HG02885 (cell line): ENCODE measurements around the gene SLIT1.

Experiments
- ATAC-seq: cut with Tn5 transposase; IDR thresholded peaks from one replicate; pipeline ENCODE4 v1.9.1; 2021; ENCODE audit warnings: mild to moderate bottlenecking; ENCODE audit not compliant: unreplicated experiment, poor library complexity

Gene SLIT1

DNA sequence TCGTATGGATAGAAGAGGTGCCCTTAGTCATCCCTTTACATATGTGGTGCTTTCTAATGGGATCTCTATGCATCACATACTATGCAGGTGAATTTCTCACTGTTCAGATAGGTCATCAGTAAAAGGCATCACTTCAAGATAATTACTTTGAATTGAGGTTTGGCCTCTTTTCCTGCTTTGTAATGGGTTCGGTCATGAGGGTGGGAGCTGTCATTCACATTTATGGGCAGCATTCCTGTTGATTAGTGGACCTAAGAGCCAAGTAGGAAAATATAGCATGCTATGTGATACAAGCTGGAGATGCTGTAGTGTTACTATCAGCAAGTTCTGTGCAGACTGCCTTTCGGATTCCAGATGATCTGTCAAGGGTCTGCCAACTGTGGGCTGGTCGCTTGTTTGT lies 197.3 kb downstream of the SLIT1 start:
- no peak for ATAC-seq

DNA sequence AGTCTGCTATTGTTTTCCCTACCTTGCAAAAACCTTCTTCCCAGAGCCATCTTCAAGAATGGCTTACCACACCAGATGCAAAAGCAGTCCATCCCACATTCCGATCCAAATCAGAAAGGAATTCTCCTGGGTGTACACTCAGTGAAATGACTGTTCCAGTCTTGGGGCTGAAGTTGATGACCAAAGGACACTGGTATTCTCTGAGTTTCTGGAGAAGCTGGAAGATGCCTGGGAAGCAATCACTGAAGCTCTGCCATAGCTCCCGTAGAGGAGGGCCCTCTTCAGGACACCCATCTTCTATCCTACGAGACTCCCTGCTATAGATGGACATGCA lies 197.9 kb downstream of the SLIT1 start:
- ATAC-seq: no peak

DNA sequence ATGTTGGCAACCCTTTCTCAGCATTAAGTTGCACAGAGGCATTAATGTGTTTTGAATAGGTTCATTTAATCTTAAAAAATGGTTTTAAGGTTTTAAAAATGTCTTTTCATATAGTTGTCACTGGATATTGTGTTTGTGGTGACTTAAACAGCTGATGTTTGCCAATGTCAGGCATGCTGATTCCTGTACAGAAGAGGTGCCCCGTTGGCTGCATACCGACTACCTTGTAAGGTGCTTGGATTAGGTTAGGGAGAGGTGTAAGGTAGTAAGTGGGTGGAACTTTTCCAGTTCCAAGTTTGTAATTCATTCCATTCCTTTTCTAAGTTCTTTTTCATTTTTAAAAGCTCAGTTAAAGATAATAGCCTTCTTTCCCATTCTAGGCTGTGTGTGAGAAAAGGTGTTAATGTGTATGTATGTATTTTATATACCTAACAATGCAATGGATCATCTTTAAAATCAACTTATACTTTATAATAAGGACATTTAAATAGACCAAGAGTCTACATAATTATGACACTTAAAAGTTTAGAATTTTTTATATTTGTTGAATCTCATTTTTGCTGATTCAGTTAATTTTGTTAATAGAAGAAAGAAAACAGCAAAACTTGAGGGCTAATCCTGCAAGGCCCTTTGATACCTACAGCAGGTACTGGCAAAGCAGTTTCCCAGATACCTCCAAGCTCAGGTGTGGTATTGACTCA lies 198.5 kb downstream of the SLIT1 start:
- no peak for ATAC-seq

DNA sequence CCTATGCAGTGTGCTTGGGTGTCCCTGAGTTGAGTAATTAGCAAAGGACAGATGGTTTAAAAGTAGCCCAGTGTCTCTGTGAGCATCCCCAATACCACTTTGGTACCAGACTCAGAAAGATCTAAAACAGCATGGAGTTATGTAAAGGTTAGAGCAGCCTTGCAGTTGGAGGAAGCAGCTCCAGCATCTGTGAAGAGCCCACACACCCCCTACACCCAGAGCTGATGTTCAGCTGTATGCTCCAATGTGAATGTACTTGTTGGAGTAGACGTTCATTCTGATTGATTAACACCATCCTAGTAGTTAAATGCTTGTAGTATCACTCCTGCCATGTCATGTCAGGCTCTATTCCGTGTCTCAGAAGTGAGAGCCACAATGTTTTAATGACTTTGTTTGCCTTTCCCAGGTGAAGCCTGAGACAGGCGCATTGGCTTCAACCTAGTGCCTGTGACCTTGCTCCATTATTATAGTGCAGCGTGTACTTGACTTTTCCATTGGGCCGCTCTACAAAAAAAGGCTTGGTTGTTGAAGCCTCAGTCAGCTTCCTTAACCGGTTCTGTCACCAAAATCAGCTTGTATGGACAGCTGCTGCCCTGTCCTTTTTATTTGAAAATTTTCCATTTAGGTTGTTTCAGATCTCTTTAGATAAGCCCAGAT lies 199.4 kb downstream of the SLIT1 start:
- no peak for ATAC-seq

DNA sequence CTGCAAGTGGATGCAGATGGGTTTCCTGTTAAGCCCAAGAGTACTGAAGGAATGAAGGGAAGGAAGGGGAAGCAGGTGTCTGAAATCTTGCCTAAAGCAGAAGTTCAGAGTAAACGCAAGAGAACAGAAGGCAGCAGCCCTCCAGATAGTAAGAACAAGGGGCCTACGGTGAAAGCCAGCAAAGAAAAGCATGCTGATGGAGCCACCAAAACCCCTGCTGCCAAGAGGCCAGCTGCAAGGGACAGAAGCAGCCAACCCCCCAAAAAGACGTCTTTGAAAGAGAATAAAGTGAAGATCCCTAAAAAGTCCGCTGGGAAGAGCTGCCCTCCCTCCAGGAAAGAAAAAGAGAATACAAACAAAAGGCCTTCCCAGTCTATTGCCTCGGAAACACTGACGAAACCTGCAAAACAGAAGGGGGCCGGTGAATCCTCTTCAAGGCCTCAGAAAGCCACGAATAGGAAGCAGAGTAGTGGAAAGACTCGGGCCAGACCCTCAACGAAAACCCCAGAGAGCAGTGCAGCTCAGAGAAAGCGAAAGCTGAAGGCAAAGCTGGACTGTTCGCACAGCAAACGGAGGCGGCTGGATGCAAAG lies 201.1 kb downstream of the SLIT1 start:
- ATAC-seq: no peak

DNA sequence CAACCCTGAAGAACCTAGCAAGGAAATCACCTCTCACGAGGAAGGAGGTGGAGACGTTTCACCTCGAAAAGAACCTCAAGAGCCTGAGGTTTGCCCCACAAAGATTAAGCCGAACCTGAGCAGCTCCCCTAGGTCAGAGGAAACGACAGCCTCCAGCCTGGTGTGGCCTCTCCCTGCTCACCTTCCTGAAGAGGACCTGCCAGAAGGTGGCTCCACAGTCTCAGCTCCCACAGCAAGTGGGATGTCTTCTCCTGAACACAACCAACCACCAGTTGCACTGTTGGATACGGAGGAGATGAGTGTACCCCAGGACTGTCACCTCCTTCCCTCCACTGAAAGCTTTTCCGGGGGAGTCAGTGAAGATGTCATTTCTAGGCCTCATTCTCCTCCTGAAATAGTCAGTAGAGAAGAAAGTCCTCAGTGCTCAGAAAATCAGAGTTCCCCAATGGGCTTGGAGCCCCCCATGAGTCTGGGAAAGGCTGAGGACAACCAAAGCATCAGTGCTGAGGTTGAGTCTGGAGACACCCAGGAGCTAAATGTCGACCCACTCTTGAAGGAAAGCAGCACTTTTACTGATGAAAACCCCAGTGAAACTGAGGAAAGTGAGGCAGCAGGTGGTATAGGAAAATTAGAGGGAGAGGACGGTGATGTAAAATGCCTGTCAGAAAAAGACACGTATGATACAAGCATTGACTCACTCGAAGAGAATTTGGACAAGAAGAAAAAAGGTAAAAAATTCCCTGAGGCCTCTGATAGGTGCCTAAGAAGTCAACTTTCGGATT lies 203.4 kb downstream of the SLIT1 start:
- no peak for ATAC-seq

DNA sequence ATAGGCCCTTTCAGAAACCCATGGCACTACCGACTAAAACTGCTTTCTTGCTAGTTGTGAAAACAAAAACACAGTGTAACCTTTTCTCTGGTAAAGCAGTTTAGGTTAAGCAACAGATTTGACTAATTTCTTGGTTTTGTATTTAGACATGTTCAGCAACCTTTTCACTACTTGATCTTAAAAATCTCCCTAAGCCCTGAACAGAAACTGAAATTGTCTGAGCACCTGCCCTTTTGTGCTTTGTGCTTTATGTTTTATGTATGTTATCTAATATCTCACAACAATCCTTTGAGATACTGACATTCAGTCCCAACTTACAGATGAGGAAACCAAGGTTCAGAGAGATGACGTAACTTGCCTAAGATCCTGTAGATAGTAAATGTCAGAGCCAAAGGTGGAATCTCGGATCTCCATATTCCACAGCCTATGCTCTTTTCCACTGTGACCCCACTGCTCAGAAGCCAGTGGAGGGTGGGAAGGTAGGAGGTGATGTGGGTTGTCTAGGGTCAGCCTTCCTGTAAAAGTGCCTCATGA lies 207.1 kb downstream of the SLIT1 start:
- ATAC-seq: peak; percentile 75

DNA sequence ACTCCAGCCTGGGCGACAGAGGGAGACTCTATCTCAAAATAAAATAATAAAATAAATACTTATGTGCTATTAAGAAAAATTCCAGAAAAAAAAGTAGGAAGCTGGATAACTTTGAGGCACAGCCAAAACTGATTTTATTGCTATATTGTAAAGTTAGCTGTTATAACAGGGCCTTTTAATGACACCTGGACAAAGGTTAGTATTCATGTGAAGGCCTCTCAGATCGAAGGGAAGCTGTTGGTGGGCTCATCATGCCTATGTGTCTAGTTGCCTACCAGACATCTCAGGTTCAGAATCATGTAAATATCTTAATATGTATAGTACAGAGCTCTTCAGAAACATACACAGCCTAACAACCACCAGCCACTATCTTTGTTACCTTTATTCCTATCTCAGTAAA lies 210.6 kb downstream of the SLIT1 start:
- ATAC-seq: no peak

DNA sequence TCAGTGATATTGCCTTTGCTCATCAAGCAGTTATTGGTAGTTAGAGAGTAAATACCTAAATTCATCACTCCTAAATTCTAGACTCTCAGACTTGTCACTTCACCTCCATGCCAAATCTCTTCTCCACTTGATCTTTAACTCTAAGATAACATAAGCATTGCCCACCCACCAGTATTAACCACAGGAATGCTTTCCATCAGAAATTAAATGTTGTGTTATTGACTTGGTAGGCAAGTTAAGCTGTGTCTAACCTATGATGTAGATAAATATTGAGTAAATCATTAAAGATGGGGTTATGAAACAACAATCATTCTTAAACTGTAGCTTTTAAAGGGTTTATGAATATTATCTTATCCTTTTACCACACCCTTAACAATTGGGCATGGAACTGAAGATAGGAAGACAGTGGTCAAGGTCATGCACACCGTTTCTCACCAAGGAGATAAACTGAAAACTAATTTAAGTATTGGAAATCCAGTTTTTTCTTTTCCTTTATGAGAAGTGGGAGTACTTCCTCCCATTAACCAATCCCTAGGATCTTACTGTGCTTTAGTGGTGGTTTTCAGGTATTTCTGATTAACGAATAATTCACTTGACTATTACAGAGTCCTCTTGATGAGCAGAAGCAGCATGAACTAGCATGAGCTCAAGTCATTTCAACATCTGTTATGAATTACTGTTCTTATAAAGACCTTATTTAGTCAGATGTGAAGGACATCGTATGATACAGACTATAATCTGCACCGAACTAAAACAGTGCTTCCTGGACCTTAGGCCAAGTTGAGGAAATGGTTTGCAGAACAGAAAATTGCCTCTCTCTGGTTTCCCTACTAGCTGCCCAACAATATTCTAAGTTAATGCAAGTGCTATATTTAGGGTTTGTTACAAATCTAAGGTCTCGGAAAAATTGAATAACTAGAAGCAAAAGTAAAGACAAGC lies 211.7 kb downstream of the SLIT1 start:
- no peak for ATAC-seq

DNA sequence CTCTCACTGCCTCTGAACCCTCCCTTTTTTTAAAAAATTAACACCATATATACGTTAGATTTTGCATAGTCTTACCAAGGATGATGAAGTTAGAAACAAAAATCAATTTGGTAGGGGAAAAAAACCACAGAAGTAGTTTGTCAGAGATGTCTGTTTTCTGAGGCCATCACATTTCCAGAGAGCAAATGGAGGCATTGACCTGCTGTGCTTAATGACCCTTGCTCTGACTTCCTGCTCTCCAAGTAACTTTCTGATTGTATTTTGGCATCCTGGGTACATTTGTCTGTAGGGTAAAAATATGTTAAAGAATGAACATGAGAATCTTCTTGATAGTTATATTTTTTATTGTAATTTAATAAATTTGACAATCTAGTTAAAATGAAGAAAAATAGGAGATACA lies 213.5 kb downstream of the SLIT1 start:
- ATAC-seq: no peak

DNA sequence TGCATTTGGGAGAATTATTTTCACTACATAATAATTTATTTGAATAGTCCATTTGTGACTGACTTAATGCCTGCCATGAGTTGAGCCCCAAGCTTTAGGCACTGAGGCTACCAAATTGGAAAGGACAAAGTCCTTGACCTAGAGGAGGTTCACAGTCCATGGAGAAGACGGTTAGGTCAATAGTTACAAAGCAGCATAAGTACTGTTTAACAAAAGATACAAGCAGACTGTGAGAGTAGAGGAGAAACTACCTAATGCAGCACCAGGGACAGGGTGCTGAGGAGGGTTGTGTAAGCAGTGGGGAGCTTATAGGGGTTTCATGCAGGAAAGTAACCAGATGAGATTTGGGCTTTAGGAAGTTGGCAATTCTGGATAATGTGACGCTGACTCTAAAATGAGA lies 214.4 kb downstream of the SLIT1 start:
- ATAC-seq: no peak

DNA sequence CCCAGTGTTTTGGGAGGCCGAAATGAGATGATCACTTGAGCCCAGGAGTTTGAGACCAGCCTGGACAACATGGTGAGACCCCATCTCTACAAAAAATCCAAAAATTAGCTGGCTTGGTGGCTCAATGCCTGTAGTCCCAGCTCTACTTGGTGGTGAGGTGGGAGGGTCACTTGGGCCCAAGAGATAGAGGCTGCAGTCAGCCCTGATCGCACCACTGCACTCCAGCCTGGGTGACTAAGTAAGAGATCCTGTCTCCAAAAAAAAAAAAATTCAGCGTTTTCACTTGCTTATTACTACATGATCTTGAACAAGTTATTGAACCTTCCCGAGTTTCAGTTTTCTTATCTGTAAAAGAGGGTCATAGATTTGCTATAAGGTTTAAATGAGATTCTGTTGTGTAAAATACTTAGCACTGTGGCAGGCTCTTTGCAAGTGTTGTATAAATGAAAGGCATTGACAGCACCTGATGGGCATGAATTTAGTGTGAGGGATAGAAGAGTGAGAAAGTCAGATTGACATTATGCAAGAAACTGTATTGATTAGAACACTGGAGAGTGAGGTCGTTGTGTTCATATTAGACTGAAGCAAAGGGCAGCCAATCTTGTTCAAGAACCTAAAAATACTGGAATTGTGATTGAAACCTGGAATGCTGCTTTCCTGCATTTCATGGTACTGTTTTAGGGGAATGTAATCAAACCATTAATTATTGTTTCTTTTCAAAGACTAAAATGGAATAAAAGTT lies 216.9 kb downstream of the SLIT1 start:
- no peak for ATAC-seq

DNA sequence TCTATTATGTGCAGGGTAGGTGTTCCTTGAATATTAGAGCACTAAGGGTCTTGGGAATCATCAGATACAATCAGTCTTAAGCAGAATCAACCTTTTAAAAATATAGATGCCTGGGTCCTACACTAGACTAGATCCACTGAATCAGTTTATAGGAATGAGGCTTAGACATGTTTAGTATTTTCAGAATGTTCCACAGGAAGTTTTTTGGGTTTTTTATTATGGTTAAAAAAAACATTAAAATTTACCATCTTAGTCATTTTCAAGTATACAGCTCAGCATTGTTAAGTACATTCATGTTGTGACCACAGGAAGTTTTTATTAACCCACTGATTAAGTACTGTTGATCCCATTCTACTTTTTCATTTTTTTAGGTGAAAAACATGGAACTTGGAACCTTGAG lies 217.9 kb downstream of the SLIT1 start:
- ATAC-seq: no peak

DNA sequence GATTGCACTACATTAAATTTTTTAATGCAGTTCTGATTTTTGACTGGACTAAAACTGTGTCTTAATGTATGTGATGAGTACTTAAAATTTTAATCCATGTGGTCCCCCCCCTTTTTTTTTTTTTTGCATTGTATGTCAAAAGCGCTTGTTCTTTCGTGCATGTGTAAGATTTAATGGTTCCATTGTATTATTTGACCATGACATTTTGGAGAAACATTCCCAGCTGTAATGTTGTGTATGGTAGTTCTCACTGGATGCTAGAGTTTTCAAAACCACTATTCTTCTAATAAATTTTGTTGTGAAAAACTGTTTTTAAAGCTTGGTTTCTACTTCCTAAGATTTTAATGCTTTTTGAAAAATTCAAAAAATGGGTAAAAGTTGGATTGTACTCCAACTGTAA lies 221.6 kb downstream of the SLIT1 start:
- no peak for ATAC-seq

DNA sequence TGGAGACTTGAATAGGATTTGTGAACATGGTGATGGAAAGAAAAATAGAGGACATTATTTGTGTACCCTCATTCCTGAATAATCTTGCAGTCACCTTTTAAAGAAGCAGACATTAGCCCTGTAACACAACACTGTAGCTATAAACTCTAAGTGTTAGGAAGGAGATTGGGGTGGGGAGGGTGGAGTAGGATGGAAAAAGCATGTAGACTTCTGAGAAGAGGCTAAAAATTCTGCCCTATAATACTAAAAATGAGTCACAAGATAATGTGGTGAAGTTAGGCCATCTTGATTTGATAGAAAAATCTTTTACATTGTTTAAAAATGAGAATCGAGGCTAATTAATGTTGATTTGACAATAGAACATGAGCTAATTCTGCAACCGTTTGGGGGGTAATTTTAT lies 224.9 kb downstream of the SLIT1 start:
- no peak for ATAC-seq

DNA sequence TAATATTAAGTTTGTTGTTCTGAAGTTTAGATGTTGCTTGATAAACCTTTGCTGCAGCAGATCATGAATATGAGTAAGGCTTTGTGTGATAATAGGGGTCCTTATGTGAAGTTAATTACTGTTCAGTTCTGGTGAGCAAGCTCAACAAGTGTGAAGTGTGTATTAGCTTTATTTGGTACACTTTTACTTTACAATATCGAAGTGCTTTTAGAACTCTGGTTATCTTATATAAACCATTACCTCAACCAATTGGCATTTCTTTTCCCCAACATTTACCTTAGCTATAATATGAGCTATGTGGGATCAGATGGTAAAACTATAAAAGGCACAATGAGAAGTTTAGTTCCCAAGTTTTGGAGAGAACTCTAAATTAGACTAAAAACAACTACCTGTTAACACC lies 226.0 kb downstream of the SLIT1 start:
- ATAC-seq: no peak

DNA sequence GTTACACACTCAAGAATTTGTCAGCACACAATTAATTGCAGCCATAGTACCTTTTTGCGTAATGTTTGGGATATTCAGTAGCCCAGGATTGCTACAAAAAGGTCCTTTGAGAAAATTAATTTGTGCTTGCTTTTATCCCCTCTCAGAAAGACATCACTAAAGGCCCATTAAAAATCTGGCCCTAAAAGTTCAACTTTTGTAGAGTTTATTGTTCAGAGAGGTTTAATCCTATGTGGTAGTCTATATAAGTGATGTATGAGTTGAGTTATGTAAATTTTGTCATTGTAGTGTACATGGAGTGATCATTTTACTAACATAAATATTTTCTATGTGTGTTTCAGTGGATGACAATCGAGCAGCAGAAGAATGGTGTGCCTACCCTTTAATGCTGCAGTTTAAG lies 227.7 kb downstream of the SLIT1 start:
- ATAC-seq: no peak

DNA sequence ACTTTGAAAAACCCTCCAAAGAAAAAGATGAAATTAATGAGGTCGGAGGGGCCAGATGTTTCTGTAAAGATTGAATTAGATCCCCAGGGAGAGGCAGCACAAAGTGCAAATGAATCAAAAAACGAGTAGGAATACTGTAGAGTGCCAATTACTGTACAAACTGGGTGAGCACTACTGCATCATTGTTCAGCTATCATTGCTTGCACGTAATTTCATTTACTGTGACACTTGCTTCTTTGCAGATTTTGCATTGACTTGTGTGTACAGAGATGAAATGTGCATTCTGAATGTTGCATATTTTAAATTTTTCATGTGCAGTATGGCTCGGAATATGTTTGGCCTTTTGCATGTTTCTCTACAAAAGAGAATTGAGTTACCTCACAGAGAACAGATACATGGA lies 230.0 kb downstream of the SLIT1 start:
- ATAC-seq: no peak

DNA sequence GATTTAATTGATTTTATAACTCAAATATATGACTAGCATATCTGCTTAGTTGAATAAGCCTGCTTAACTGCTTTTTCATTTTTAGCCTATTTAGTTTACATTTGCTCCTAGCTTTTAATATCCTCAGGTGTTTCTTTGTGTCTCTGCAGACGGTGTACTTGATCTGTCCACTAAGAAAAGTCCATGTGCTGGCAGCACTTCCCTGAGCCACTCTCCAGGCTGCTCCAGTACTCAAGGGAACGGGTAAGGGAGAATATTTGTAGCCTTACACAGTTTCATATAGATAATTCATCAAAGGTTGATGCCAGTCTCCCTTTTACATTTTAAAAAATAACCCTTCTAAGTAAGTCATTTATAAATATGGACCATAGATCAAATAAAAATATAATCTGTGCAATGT lies 233.8 kb downstream of the SLIT1 start:
- ATAC-seq: no peak
